Liver (tissue), 3 donors: ENCODE data around the gene ZNF629.
"Not testable (repeated sequence)": the region's sequence is repeated elsewhere in the genome, so short reads cannot be mapped to it uniquely, and the experiment has no call there.

Source experiments
- CTCF ChIP-seq: fragments of 150-350 bp; IDR thresholded peaks from 2 replicates; pipeline ENCODE4 v1.5.1; 2017; ENCODE audit warnings: improper control_type of control experiment, low read depth, low read length; ENCODE audit not compliant: missing input control
- HNF4A ChIP-seq, 2 donors: conservative IDR thresholded peaks; 2 replicates each; pipeline ENCODE4 v1.6.1; 2016; ENCODE audit warnings: antibody characterized with exemption in 2 of 2, mild to moderate bottlenecking in 2 of 2
- MAX ChIP-seq: IDR thresholded peaks from 2 replicates; pipeline ENCODE4 v1.6.1; 2016; ENCODE audit warnings: antibody characterized with exemption
- RAD21 ChIP-seq, 2 donors: IDR thresholded peaks; 2 replicates each; pipeline ENCODE4 v1.6.1; 2016; ENCODE audit warnings: antibody characterized with exemption in 2 of 2, mild to moderate bottlenecking in 2 of 2
- REST ChIP-seq: IDR thresholded peaks from 2 replicates; pipeline ENCODE4 v1.6.1; 2016; ENCODE audit warnings: antibody characterized with exemption, mild to moderate bottlenecking
- YY1 ChIP-seq: IDR thresholded peaks from 2 replicates; pipeline ENCODE4 v1.6.1; 2016; ENCODE audit warnings: antibody characterized with exemption, mild to moderate bottlenecking
- donor health status: healthy.
- donor health status: healthy.

GRCh38 chr16:30809675-30810074 is 22.7 kb upstream of the ZNF629 start:
- not testable (repeated sequence) for TF ChIP-seq YY1; CTCF; MAX; RAD21 (IDR thresholded peaks at IDR 0.05); REST
- peak; percentile 22 to 25 for TF ChIP-seq HNF4A (conservative IDR thresholded peaks at IDR 0.05)
